HG03565 (cell line): ENCODE data around the gene ARHGAP24.
A peak's percentile ranks its signal among the peaks of the same experiment; 100 is the strongest.
"Not testable (repeated sequence)": the region's sequence is repeated elsewhere in the genome, so short reads cannot be mapped to it uniquely, and the experiment has no call there.

ENCODE experiments used
- ATAC-seq: cut with Tn5 transposase; IDR thresholded peaks from one replicate; pipeline ENCODE4 v1.9.1; 2021; ENCODE audit warnings: mild to moderate bottlenecking, moderate library complexity; ENCODE audit not compliant: unreplicated experiment

The ARHGAP24 gene

DNA sequence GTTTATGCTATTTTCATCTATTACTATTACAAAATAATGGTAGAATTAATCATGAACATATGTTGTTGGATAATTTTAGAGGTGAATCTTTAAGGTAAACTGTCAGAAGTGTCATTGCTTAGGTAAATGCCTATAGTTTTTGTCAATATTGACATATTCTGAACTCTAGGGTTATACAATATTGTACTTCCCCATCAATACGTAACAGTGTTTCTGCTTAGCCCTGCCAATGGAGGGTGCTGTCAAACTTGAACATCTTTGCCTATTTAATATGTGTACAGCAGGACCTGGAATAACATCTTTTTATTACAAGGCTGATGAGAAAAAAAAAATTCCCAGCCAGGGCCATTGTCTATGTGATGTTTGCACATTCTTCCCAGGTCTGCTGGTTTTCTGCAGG is 40.8 kb downstream of the ARHGAP24 start:
- no peak for ATAC-seq

GRCh38 chr4:85518526-85518925 is 43.6 kb downstream of the ARHGAP24 start:
- not testable (repeated sequence) for ATAC-seq

DNA sequence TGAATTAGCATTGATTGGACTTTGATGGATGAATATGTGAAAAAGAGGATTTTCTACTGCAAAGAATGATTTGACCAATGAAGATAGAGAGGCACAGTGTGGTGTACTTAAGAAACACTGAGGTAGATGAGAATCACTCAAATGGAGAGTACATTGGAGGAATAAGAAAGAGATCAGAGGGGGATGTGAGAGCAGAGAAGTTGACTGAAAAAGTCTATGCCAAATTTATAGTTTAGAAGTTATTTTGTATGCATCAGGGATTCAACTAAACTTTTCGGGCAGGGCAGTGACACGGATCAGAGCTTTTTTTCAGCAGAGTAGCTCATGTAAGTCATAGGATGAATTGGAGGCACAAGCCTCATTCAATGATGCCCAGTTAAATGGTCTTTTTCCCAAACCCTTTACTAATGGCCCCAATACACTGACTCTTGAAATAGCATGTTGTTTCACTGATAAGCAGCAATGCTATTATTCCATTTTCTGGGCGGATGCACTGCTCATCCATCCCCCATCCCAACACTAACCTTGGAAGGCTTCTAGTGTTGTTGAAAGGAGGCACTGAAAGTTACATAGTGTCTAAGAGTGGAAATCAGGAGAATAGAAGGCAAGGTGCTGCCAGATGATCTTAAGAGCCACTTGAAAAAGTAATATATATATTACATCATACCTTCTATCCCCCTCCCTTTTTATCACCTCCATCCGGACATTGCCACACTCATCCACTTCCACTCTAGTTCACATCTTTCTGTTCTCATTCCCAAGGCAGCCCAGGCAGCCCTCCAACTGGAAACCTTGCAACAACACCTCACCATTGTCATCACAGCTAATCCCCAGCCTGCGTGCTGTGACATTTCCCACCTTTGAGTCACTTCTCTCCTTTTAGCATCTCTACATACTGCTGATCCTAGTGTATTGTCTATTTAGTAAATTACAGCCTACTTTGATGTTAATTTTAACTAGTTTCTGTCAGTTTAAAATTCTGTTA is 46.1 kb downstream of the ARHGAP24 start:
- ATAC-seq, result no peak

DNA sequence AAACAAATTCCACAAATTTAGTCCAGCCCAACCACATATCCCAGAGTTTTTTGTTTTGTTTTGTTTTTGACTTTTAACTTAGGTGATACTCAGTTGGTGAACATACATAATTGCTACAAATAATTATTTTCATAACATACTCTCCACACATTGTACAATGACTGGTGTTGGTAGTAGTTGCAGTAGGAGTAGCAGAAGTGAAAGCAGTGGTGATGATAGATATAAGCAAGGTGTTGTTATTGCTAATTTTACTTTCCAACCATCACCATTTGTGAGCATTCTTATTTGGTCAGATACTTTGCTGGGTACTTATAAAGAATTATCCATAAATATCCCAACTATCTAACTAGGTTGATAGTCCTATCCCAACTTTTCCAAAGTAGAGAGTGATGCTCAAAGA is 47.3 kb downstream of the ARHGAP24 start:
- peak; percentile 89 for ATAC-seq

DNA sequence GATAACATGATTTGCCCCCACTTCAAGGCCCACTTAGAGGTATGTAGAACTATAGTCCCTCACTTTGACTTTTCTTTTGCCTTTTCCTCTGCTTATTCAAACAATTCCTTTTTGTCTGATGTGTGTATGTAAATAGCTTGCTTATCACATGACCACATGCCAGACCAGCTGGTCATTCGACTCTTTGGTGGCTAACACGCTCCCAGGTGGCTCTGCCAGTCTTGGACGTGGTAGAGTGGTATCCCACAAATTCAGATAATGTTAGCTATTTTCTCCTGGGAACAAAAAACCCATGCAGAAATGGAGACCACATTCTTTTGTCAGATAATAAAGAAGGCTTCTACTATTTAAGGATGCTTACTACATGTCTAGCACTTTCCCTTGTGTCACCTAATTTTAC is 47.9 kb downstream of the ARHGAP24 start:
- no peak for ATAC-seq

- no peak for ATAC-seq
These were observed 52.9 kb downstream of the ARHGAP24 start for GRCh38 chr4:85527815-85528214.

GRCh38 chr4:85531560-85532341 is 56.8 kb downstream of the ARHGAP24 start:
- no peak for ATAC-seq

GRCh38 chr4:85534120-85534519 is 59.2 kb downstream of the ARHGAP24 start:
- ATAC-seq, result no peak

DNA sequence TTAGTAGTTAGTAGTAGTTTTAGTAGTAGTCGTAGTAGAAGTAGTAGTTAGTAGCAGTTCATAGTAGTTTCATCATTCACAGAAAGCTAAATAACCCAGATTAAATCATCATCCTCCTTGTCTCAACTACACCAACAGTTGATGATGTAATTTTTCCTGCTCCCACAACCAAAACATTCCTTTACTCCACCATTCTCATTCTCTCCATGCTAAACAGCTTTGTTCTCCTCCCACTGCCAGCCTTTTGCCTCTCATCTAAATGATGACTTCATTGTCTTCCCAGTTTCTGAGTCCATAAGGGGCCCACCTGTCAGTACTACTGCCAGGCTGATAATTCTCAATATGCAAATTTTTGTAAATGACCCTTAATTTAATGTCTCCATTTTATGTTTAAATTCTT is 68.9 kb downstream of the ARHGAP24 start:
- no peak for ATAC-seq

DNA sequence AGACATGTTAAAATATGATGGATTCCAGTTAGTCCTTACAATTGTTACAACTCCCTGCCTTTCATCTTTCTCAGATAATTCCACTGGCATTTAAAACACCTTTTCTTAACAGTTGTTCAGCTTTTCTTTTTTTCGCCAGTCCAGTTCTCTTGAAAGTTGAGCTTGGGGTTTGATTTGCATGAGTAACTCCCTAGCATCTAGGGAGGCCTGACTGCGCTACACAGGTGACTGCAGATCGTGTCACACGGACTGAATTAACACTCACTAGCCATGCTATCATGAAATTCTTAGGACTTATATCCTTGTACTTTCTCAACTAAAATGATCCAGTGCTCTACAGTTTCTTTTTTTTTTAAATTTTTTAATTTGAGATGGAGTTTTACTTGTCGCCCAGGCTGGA is 69.8 kb downstream of the ARHGAP24 start:
- ATAC-seq, result no peak

GRCh38 chr4:85548116-85548515 is 73.2 kb downstream of the ARHGAP24 start:
- ATAC-seq, result no peak

DNA sequence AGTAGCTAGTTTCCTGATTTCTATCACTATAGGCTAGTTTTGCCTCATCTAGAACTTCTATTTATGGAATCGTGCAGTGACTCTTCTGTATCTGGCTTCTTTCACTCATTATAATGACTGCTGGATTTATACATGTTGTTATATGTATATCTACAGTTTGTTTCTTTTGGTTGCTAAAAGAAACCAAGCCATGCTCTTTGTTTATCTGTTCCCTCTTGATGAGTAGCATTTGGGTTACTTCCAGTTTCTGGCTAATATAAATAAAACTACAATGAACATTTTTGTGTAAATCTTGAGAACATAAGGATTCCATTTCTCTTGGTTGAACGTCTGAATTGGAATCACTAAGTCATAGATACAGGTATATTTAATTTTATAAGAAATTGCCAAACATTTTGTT is 73.9 kb downstream of the ARHGAP24 start:
- ATAC-seq, result no peak

DNA sequence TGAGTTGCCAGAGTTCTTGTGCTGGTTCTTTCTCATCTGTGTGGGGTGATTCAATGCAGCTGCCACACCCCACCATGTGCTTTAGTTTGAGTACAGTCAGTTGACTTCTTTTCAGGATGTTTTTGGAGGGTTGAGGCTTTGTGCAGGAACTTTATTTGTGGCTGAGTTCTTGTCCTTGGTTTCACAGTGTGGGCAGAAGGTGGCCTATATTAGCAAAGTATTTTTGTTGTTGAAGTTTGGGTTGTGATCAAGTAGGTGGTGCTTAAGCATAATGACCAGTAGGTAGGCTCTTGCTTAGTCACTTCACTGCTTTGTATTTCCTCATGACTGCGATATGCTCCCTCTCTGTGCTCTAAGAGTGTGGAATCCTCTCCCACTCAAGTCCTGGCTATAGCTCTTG is 80.3 kb downstream of the ARHGAP24 start:
- ATAC-seq, result peak; percentile 39

DNA sequence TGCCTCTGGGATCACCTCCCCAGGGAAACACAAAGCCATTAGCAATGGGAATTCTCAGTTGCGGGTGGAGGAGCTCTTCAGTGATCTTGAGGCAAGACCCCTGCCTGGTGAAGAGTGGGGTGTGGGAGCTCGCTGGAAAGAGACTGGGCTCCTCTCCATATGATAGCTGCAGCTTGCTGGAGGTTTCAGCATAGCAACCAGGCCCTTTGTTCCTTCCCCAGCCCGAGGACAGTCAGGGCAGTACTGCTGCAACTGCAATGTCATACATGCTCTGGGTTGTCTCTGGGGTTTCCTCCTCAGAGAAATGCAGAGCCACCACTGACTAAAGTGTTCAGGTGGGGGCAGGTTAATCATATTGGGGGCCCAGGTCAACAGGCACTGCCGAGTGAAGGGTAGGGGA is 81.3 kb downstream of the ARHGAP24 start:
- peak; percentile 33 for ATAC-seq

DNA sequence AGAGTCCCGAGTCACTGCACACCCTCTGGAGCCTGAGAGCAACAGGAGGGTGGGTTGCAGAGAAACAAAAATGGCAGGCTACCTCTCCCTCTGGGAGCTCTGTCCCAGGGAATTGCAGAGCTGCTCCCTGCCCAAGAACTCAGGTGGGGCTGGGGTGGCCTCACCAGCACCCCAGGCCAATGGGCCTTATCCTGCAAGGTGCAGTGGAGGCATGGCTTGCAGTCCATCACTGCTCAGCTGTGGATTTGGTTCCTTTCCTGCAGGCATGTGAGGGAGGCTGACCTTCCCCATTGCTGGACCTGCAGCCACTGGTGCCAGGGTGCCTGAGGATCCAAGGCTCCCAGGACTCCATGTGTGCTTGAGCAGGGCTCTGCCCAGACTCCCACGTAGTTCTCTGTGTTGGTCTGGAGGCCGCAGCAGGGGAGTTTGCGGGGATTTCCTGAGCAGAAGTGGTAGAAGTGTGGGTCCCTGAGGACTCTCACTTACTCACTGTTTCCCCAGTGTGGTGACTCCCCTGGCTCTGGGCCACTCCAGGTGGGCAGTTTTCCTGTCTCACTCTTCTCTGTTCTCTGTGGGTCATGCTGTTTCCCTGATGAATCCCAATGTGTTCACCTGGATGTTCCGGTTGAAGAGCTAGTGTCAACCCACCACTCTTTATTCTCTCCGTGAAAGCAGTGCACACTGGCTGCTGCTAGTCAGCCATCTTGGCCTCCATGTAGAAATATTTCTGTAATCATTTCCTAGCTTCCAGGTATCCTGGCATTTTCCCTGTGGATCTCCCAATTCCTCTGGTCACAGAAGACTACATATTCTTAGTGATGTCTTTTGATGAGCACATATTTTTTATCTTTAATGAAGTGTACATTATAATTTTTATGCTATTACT is 82.3 kb downstream of the ARHGAP24 start:
- ATAC-seq, result peak; percentile 81

GRCh38 chr4:85565761-85566480 is 91.0 kb downstream of the ARHGAP24 start:
- ATAC-seq, result no peak

DNA sequence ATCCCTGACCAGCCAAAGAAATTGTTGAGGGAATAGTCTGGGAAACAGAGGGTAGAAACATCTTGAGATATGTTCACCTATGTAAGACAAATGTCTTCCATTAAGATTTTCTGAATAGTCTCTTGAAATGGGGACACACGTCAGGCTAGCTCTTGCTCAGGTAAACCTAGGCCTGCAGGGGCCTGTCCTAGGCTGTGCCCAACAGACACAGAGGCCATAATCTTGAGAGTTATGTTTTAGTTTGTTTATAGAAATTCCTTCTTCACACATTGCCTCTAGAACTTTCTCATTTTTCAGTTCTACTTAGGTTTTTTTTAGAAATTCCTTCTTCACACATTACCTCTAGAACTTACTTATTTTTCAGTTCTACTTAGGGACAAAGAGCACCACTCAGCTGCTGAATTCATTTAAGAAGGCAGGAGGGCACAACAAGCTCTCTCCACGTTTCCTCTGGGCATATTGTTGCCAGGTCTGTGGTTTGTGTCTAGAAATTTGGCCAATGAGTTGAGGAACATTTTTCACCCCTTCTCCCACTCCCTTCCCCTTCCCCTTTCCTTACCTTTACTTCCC is 94.9 kb downstream of the ARHGAP24 start:
- peak; percentile 53 for ATAC-seq

GRCh38 chr4:85570388-85570787 is 95.4 kb downstream of the ARHGAP24 start:
- ATAC-seq, result no peak

GRCh38 chr4:85571008-85571407 is 96.1 kb downstream of the ARHGAP24 start:
- no peak for ATAC-seq

- no peak for ATAC-seq
These were observed 98.3 kb downstream of the ARHGAP24 start for GRCh38 chr4:85573270-85573669.
